Activated CD8-positive, alpha-beta memory T cell treated with anti-CD3 and anti-CD28 coated beads for 48 hours (primary cell): ENCODE data around the gene ARHGAP44.

Experiments used
- DNase-seq, 3 experiments: peaks; one replicate each; pipeline ENCODE4 v3.0.0-alpha.2; 2020; ENCODE audit warnings: low read depth in 2 of 3, low spot score in 2 of 3

ARHGAP44 gene

GRCh38 chr17:12896180-12896785, 107.0 kb downstream of the ARHGAP44 start:
- no peak for DNase-seq

- no peak for DNase-seq
Observed at GRCh38 chr17:12898110-12898509, 108.8 kb downstream of the ARHGAP44 start.

GRCh38 chr17:12899604-12900003, 110.3 kb downstream of the ARHGAP44 start:
- DNase-seq = no peak

GRCh38 chr17:12900474-12900873, 111.2 kb downstream of the ARHGAP44 start:
- DNase-seq = no peak

GRCh38 chr17:12902046-12902445, 112.7 kb downstream of the ARHGAP44 start:
- no peak for DNase-seq

- no peak for DNase-seq
Observed at GRCh38 chr17:12907477-12907876, 118.2 kb downstream of the ARHGAP44 start.

GRCh38 chr17:12909046-12909445, 119.7 kb downstream of the ARHGAP44 start:
- DNase-seq = no peak

- DNase-seq = no peak
Observed at GRCh38 chr17:12909511-12909910, 120.2 kb downstream of the ARHGAP44 start.

GRCh38 chr17:12911239-12911638, 121.9 kb downstream of the ARHGAP44 start:
- DNase-seq = no peak

- DNase-seq = no peak
Observed at GRCh38 chr17:12917399-12917798, 128.1 kb downstream of the ARHGAP44 start.

GRCh38 chr17:12918142-12918541, 128.8 kb downstream of the ARHGAP44 start:
- no peak for DNase-seq

GRCh38 chr17:12922120-12922519, 132.8 kb downstream of the ARHGAP44 start:
- no peak for DNase-seq

GRCh38 chr17:12924614-12925013, 135.3 kb downstream of the ARHGAP44 start:
- no peak for DNase-seq

- DNase-seq = no peak
Observed at GRCh38 chr17:12927001-12927400, 137.7 kb downstream of the ARHGAP44 start.

- DNase-seq = no peak
Observed at GRCh38 chr17:12927541-12928425, 138.5 kb downstream of the ARHGAP44 start.

GRCh38 chr17:12928736-12929135, 139.4 kb downstream of the ARHGAP44 start:
- DNase-seq = no peak

- DNase-seq = no peak
Observed at GRCh38 chr17:12936501-12936900, 147.2 kb downstream of the ARHGAP44 start.

- no peak for DNase-seq
Observed at GRCh38 chr17:12940699-12941098, 151.4 kb downstream of the ARHGAP44 start.

- no peak for DNase-seq
Observed at GRCh38 chr17:12947047-12947446, 157.7 kb downstream of the ARHGAP44 start.

GRCh38 chr17:12952012-12952411, 162.7 kb downstream of the ARHGAP44 start:
- no peak for DNase-seq

- DNase-seq = no peak
Observed at GRCh38 chr17:12953156-12953555, 163.9 kb downstream of the ARHGAP44 start.

GRCh38 chr17:12955521-12955920, 166.2 kb downstream of the ARHGAP44 start:
- no peak for DNase-seq

GRCh38 chr17:12958786-12959185, 169.5 kb downstream of the ARHGAP44 start:
- no peak for DNase-seq
